Esophagus muscularis mucosa (tissue), 4 donors: ENCODE measurements around the gene TBC1D2. TPM values are rescaled to one million over a fixed set of nuclear protein-coding genes. Genes with fewer than 3 reads are reported as not detected.

Experiments used
- DNase-seq: peaks from one replicate; pipeline ENCODE4 v3.0.0-alpha.2; 2017; ENCODE audit errors: extremely low spot score
- H3K27ac ChIP-seq, 4 donors: fragments of 200-600 bp; sonication (generic); replicated peaks in 1 of 4; 1 replicate in 3 of 4; 2 replicates in 1 of 4; pipeline ENCODE4 v1.5.1; 2016 to 2019; ENCODE audit warnings: mild to moderate bottlenecking in 1 of 4
- H3K27me3 ChIP-seq, 4 donors: fragments of 200-600 bp; sonication (generic); one replicate each; pipeline versions ENCODE4 v1.5.1 to v1.6.0; 2016 to 2019
- H3K36me3 ChIP-seq, 4 donors: fragments of 200-600 bp; sonication (generic); one replicate each; pipeline ENCODE4 v1.5.1; 2016 to 2019
- H3K4me1 ChIP-seq, 4 donors: fragments of 200-600 bp; sonication (generic); one replicate each; pipeline ENCODE4 v1.5.1; 2016 to 2019
- H3K4me3 ChIP-seq, 4 donors: fragments of 200-600 bp; sonication (generic); 1 replicate in 2 of 4; 2 replicates in 2 of 4; pipeline ENCODE4 v1.5.1; 2016 to 2019; ENCODE audit warnings: mild to moderate bottlenecking in 4 of 4, moderate library complexity in 1 of 4
- H3K9me3 ChIP-seq, 4 donors: fragments of 200-600 bp; sonication (generic); 1 replicate in 3 of 4; 2 replicates in 1 of 4; pipeline ENCODE4 v1.5.1; 2016 to 2019
- CTCF ChIP-seq, 3 experiments: fragments of 200-600 bp in 2 of 3; fragments of 450-650 bp in 1 of 3; sonication (generic) in 2 of 3; IDR thresholded peaks; one replicate each; pipeline ENCODE4 v1.5.1; 2017 to 2019; ENCODE audit warnings: antibody characterized with exemption in 3 of 3, mild to moderate bottlenecking in 2 of 3, moderate library complexity in 1 of 3
- EP300 ChIP-seq: sonication (generic); formaldehyde crosslinking; IDR thresholded peaks from one replicate; pipeline ENCODE4 v1.6.1; 2017; ENCODE audit warnings: antibody characterized with exemption
- POLR2A ChIP-seq: fragments of 450-650 bp; IDR thresholded peaks from one replicate; pipeline ENCODE4 v1.6.1; 2017; ENCODE audit warnings: antibody characterized with exemption, moderate library complexity, mild to moderate bottlenecking, low read depth
- POLR2AphosphoS5 ChIP-seq, 2 donors: sonication (generic); formaldehyde crosslinking; IDR thresholded peaks; one replicate each; pipeline ENCODE4 v1.6.1; 2017; ENCODE audit warnings: antibody characterized with exemption in 2 of 2
- WGBS: methylation state at CpG from one replicate; pipeline ENCODE4 v1.1.5; 2018; 5-methylcytosine and 5-hydroxymethylcytosine counted together
- intact Hi-C: fragments of 100-400 bp; cut with DNase I; formaldehyde crosslinking; loops from one replicate; pipeline ENCODE4 v1.15.1; 2023
- total RNA-seq, 4 donors: library from RNA; depleted of rRNA; stranded (reverse); fragments of >200 nt; gene quantifications; one replicate each; pipeline versions ENCODE4 v1.1.0 to v1.2.1, GENCODE V29; 2016

The TBC1D2 gene
- total RNA-seq, 4 donors from 2014 or later: 5.0 to 12.4 (median 7.3) TPM

DNA sequence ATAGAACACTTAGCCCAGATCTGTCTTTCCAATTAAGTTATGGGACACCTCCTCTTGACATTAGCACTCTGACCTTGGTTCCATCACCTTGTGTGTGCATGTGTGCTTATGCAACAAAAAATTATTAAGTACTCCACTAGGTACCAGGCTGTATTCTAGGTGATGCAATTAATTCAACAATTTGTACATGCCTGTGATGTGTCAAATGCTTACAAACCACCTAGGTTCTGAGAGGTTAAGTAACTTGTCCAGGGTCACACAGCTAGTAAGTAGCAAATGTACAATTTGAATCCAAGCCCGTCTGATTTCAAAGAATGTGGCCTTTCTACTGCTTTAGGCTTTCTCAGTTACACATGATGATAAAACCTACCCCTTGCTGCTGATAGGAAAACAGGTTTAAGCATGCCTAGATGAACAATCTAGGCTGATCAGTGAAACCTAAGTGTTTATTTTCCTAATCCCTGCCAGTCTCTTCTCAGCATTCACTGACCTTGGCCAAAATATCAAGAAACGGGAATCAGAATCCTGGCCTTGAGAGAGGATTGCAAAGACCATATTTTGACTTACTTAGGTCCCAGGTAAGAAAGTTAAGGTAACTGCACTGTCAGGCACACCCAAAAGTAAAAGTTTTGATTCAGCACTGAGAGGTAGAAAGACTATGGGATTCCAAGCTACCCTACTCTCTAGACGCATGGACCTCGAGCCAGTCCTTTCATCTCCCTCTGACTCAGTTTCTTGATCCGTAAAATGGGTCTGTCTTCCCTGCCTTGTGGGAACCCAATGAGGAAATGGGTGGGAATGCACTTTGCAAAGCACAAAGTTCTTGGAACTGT is 1.0 kb downstream of the TBC1D2 start:
- no peaks in the 10 kb centered on the region for H3K27me3 ChIP-seq

DNA sequence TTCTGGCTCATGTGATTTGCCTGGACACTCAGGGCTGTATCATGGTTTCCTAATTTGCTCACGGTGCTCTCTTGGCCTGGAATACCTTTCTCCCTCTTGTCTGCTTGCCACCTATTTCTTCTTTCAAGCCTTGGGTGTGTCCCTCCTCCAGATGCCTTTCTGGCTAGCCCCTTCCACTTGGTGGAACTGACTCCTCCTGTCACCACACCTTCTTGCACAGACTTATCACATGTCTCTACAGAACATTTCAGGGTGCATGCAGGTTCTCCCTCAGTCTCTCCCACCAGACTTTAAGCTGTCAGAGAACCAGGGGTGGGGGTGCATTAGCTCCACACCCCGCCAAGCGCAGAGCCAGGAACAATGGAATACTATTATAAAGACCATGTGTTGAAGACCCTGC is 1.9 kb downstream of the TBC1D2 start:
- Histone ChIP-seq H3K36me3 (peaks cover 0 to 19% (median 3%) of the 10 kb centered on the region in 4 donors), H3K27ac (no peak overlapping the region), H3K9me3 (no peaks in the 10 kb centered on the region), H3K27me3 (no peaks in the 10 kb centered on the region), H3K4me1 (peaks cover 31 to 53% (median 42%) of the 10 kb centered on the region in 4 donors), H3K4me3 (no peak overlapping the region)
- no peak for DNase-seq
- WGBS: 58% methylated on average over 1 of the region's 3 CpGs
- TF ChIP-seq POLR2AphosphoS5 (IDR thresholded peaks at IDR 0.05): no peak
- intact Hi-C loops: no loop called here

More for the DNA sequence above, 1.0 kb downstream of the TBC1D2 start:
- Histone ChIP-seq H3K4me1 (peaks cover 26 to 53% (median 35%) of the 10 kb centered on the region in 4 donors), H3K4me3 (peak overlapping the region; percentile 80 to 94 (median 90)), H3K27ac (peak overlapping the region in 2 of 4 donors; percentile 92 to 96), H3K9me3 (no peaks in the 10 kb centered on the region), H3K36me3 (peaks cover 0 to 12% (median 3%) of the 10 kb centered on the region in 4 donors)
- TF ChIP-seq CTCF (IDR thresholded peaks at IDR 0.05) (no peak), EP300 (no peak)
- 53% methylated on average over 5 of the region's 5 CpGs for WGBS
- DNase-seq: no peak
- intact Hi-C loops: loop anchor here (5.0 kb wide), 1 partner anchor 272 kb away; the partner anchor contains the start of gene ANP32B

DNA sequence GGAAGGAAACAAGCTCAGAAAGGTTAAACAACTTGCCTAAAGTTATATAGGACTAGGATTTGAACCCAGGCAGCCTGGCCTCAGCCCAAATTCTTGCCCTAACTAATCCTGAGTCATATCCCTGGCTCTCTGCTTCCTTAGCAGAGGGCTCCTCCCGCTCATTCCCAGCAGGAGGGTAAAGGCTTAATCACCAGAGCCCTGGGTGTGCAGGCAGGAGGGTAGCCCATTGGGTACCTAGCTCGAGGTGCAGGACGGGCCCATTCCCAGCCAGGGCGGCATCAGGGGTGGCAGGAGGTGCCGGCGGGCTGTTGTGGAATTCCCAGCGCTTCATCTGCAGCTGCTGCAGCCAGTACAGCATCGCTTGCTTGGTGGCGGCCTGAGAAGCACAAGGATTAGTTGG is 3.9 kb downstream of the TBC1D2 start:
- intact Hi-C loops: no loop called here
- no peak for DNase-seq
- Histone ChIP-seq H3K27me3 (no peaks in the 10 kb centered on the region), H3K4me3 (no peak overlapping the region), H3K36me3 (peaks cover 0 to 19% (median 3%) of the 10 kb centered on the region in 4 donors), H3K4me1 (peaks cover 31 to 55% (median 40%) of the 10 kb centered on the region in 4 donors), H3K9me3 (no peaks in the 10 kb centered on the region), H3K27ac (peak overlapping the region in 1 of 4 donors; percentile 37)
- no peak for TF ChIP-seq CTCF (IDR thresholded peaks at IDR 0.05)
- no peak for TF ChIP-seq EP300
- TF ChIP-seq POLR2A: no peak
- TF ChIP-seq POLR2AphosphoS5 (IDR thresholded peaks at IDR 0.05): no peak
- 100% methylated on average over 5 of the region's 9 CpGs for WGBS

- Histone ChIP-seq H3K4me3 (no peak overlapping the region), H3K4me1 (peaks cover 27 to 53% (median 33%) of the 10 kb centered on the region in 4 donors), H3K27ac (peak overlapping the region in 2 of 4 donors; percentile 6 to 54), H3K36me3 (peaks cover 0 to 19% (median 3%) of the 10 kb centered on the region in 4 donors), H3K9me3 (no peaks in the 10 kb centered on the region), H3K27me3 (no peaks in the 10 kb centered on the region)
- no peak for TF ChIP-seq POLR2AphosphoS5 (IDR thresholded peaks at IDR 0.05)
- no peak for TF ChIP-seq CTCF (IDR thresholded peaks at IDR 0.05)
- TF ChIP-seq EP300: no peak
- TF ChIP-seq POLR2A: no peak
- 68% methylated on average over 2 of the region's 2 CpGs for WGBS
- DNase-seq: no peak
- intact Hi-C loops: no loop called here
Observed at GRCh38 chr9:98249771-98250170, 5.7 kb downstream of the TBC1D2 start.

GRCh38 chr9:98248737-98249474 is 6.5 kb downstream of the TBC1D2 start:
- no peaks in the 10 kb centered on the region for H3K9me3 ChIP-seq
- peak in 1 of 2 donors; percentile 73 for TF ChIP-seq POLR2AphosphoS5 (IDR thresholded peaks at IDR 0.05)
- no peak for TF ChIP-seq POLR2A
- TF ChIP-seq EP300: no peak
- DNase-seq: no peak
- intact Hi-C loops: no loop called here
- H3K27me3 ChIP-seq: no peaks in the 10 kb centered on the region
- WGBS: 65% methylated on average over 16 of the region's 16 CpGs
- no peak overlapping the region for H3K4me3 ChIP-seq
- H3K36me3 ChIP-seq: peaks cover 0 to 20% (median 3%) of the 10 kb centered on the region in 4 donors
- H3K27ac ChIP-seq: peak overlapping the region; percentile 54 to 71 (median 62)
- H3K4me1 ChIP-seq: peaks cover 19 to 44% (median 25%) of the 10 kb centered on the region in 4 donors
